ENCODE results near the gene WASHC1.
"Not testable (repeated sequence)": the region's sequence is repeated elsewhere in the genome, so short reads cannot be mapped to it uniquely, and the experiment has no call there.

The WASHC1 gene, protein sequence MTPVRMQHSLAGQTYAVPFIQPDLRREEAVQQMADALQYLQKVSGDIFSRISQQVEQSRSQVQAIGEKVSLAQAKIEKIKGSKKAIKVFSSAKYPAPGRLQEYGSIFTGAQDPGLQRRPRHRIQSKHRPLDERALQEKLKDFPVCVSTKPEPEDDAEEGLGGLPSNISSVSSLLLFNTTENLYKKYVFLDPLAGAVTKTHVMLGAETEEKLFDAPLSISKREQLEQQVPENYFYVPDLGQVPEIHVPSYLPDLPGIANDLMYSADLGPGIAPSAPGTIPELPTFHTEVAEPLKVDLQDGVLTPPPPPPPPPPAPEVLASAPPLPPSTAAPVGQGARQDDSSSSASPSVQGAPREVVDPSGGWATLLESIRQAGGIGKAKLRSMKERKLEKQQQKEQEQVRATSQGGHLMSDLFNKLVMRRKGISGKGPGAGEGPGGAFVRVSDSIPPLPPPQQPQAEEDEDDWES

DNA sequence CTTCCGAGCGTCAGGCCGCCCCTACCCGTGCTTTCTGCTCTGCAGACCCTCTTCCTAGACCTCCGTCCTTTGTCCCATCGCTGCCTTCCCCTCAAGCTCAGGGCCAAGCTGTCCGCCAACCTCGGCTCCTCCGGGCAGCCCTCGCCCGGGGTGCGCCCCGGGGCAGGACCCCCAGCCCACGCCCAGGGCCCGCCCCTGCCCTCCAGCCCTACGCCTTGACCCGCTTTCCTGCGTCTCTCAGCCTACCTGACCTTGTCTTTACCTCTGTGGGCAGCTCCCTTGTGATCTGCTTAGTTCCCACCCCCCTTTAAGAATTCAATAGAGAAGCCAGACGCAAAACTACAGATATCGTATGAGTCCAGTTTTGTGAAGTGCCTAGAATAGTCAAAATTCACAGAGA lies at the start of gene WASHC1:
Gene WASHC1 (minus strand): TSS at position 101 of the 400 bp plus-strand sequence. CDS start 4,457 bp downstream, outside the sequence.
- DNase-seq (ENCODE audit: low read depth in 2 of 2), result not testable (repeated sequence)

DNA sequence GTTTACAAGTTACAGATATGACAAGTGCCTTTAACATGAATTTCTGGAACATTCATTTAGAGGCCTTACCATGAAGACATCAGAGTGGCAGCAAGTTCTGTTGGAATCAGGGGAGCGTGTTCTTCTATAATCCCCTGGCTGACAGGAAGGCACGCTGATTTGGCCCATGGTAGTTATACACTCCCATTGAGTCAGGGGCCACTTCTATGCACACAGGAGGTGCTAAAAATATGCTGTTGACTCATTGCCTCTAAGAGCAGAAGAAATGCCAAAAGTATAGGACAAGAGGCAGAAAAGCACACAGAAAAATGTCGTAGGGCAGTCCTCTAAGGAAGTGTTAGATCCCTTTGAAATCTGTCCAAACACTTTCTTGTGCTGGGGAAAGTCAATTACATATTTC lies 49.1 kb upstream of the WASHC1 start:
- DNase-seq (ENCODE audit: low read depth in 2 of 2), result not testable (repeated sequence)

DNA sequence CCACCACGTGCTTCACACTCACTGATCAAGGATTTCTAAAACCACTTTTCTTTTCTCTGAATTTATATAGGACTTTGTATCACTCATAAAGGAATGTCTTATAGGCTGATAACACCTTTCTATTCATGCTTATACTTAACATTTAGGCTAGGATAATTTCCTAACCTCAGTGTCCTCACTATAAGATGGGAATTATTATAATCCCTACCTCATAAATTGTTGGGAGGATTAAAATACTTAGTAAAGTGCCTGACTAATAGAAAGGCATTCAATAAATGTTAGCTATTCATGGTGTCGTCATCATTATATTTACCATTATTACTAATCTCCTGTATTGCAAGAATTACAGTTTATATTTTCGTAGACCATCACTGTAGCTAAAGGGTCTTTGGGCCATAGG lies 47.1 kb upstream of the WASHC1 start:
- DNase-seq (ENCODE audit: low read depth in 2 of 2), result not testable (repeated sequence)

DNA sequence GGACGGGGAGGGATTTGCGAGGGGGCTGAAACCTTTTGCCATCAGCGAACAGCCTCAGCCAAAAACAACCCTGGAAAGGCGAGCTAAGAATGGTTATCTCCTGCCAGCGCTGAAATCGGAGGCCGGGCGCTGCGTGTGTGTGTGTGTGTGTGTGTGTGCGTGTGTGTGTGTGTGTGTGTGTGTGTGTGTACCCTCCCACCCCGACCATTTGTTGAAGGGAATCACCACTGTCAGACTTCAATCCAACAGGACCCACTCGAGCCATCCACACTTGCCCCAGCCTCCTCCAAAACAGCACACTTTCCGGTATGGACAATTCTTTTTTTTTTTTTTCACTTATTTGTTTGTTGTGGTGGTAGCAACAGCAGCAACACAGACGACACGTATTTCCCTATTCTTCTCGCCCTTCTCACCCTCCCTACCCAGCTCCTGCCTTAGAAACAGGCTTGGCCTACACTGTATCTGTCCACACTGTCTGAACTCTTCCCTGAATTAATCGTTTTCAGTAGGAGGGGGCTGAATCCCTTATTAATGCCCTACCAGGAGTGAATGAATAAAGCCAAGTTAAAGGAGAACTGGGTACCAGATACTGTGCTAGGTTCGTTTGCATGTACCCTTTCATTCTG lies 44.8 kb upstream of the WASHC1 start:
- DNase-seq (ENCODE audit: low read depth in 2 of 2), result not testable (repeated sequence)

DNA sequence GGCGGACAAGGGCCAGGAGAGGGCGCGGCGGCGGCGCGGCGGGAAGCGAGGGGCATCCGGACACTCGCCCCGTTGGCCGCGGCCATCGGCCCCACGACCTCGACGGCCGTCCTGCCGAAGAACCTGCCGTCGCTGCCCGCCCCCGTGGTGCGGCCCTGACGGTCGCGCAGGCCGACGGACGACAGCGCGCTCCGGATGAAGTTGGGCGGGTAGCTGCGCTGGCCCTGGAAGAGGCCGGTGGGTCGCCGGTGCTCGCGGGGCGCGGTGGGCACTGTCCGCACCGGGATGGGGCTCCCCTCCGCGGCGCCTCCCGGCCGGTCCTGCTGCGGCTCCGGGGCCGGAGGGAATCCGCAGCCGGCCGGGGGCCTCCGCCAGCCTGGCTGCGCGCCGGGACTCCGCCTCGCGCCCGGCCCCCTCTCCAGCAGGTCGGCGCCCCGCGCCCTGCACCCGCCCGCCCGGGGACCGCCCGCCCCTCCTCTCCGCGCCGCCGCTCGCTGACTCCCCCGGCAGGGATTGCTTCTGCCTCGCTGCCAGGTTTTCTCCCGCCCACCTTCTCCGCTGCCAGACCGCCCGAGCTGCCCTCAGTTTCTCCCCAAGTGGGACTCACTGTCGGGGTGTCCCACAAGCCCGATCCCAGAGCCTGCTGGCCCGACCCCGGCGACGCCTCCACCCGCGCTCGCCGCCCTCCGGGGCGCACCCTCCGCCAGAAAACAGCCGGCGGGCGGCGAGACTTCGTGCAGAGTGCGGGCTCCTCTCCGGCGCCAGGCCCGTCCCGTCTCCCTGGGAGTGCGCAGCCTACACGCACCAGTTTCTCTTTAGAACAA lies 44.0 kb upstream of the WASHC1 start:
- DNase-seq (ENCODE audit: low read depth in 2 of 2), result not testable (repeated sequence)

DNA sequence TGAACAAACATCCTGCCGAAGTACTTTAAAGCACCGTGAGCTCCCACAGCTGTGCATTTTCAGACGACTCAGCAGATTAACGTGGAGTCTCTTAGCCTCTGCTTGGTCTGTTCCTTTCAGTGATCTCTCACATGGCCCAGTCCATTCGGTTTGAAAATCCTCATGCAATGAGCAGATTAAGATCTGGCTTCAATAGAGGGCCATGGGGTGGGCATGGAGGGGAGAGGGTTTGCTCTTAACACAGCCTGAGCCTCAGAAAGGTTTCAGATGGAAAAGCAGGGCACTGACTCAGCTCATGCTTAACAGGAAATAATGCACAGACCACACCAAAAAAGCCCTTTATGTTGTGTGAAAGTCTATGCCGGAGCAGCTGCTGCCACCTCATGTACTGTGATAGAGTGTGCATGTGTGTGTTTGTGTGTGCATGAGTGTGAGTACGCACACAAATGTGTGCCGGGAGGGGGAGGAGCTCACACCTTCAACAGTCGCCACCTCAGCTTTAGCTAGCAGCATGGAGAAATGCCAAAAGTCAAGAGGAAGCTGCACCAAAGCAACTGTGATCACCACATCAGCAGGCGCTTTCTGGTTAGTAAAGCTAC lies 33.9 kb upstream of the WASHC1 start:
- DNase-seq (ENCODE audit: low read depth in 2 of 2), result peak in 1 of 2 donors; percentile 5

DNA sequence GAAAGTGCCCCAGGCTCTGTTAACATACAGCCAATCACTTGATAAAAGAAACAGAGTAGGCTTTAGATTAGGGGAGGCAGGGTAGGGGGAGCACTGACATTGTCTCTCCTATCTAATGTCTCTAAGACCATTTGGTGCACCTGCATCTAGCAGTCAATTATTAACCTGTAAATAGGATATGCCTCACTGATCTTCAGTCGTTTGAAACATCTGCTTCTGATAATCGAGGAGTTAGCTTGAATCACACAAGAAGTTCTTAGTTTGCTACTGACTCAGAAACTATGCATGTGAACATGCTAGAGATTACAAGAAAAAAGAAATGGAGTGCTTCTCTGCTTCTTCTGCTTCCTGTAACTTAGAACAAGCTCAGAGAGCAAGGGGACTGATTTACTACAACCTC lies 23.4 kb upstream of the WASHC1 start:
- not testable (repeated sequence) for DNase-seq (ENCODE audit: low read depth in 2 of 2)

DNA sequence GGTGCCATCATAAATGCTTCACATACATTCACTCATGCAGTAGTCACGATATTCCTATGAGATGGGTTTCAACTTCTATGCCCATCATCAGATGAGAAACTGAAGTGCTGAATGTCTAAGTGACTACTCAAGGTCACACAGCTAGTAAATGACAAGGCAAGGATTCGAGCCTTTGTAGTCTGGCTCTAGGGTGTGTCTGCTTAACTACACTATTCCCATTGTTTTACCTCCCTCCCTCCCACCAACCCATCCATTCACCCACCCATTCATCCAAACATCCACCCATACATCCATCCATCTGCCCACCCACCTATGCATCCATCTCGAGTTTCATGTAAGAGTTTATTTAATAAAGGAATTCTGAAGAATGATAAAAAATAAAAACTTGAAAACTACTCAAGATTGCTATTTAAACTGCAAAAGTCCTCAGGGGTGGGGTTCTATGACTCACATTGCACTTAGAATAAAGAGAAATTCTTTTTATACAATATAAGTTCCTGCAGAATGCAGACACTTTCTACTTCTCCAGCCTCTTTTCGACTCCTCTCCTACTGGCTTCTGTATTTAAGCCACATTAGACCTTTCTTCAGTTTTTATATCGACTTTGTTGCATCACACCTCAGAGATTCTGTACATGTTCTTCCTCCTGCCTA lies 19.1 kb upstream of the WASHC1 start:
- not testable (repeated sequence) for DNase-seq (ENCODE audit: low read depth in 2 of 2)

DNA sequence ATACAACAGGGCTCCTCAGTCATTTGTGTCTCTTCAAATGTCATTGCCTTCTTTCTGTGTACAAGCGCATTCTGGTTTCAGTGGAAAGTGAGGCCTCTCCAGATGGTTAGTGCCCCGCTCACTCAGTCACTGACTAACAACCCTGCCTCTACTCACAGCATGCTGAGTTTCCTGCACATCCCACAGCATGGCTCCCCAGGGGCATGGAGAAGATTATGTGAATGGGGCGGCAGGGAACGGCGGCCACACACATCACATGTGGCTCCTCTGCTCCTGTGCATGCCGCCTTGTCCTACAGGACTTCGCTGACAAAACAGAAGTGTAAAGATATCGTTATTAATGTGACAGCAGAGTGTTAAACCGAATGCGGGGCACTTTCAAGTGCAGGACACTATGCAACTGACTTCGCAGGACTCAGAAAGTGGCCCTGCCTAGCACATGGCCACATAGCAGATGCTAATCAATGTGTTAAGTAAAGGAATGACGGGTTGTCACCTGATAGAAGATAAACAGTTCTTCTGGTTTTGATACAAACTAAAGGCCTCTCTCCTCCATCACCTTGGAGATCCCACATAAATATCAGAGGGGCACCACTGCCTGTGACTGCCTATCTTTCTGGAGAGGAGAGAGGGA lies 17.5 kb upstream of the WASHC1 start:
- not testable (repeated sequence) for DNase-seq (ENCODE audit: low read depth in 2 of 2)

DNA sequence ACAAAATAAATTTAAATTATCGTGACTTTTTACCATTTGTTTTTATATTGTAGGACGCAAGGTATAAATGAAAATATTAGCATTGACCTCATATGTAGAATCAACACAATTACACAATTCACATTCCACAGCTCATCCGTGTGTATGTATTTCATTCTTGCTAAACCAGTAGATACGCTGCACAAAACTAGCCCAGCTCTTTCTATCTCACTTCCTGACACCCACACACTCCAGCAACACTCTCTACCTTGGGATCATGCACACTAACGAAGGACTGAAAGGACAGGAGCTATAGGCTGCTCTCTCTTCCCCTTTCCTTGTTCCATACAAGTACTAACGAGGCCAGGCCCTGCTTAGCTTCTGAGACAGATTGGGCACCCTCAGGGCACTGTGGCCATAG lies 16.9 kb upstream of the WASHC1 start:
- DNase-seq (ENCODE audit: low read depth in 2 of 2), result not testable (repeated sequence)

DNA sequence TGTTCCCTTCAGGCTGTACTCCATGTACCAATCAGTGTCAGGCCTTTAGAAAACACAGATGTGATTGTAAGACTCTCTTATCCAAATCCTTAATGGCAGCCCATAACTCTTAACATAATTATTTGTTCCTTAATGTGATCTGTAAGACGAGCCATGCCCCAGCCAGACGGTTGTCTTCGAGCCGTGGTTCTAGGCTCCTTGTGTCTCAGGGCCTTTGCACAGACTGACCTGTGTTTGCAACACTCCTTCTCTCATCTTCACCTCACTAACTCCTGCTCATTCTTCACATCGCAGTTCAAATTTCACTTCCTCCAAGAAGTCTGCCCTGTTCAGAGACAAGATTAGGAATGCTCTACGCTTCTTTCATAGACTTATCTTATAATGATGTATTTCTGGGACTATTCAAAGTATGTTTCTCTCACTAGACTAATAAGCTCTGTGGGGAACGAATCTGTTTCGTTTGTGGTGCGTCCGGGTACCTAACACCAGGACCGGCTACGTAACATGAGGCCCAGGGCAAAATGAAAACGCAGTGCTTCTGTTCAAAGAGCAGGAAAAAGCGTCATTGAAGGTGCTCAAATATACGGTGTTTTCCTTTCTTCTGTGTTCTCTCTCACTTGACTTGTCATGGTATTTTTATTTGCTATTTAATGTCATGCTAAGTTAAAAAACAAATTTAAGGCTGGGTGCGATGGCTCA lies 16.1 kb upstream of the WASHC1 start:
- DNase-seq (ENCODE audit: low read depth in 2 of 2), result not testable (repeated sequence)

DNA sequence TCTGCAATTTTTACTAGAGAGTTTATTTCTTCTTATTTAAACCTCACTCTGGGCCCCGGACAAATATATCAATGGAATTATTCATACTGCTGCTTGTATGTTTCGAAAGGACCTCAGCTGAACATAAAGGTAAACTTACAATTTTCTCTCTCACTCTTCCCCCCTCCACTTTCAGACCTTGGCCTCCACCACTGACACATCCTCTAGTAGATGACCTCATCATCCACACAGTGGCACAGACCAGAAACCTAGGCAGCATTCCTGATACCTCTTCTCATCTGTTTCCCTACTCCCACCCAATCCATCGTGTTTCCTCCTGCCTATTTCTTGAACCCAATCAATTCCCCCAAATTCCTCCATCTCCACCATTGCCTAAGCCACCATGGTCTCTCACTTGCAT lies 15.2 kb upstream of the WASHC1 start:
- DNase-seq (ENCODE audit: low read depth in 2 of 2), result not testable (repeated sequence)

DNA sequence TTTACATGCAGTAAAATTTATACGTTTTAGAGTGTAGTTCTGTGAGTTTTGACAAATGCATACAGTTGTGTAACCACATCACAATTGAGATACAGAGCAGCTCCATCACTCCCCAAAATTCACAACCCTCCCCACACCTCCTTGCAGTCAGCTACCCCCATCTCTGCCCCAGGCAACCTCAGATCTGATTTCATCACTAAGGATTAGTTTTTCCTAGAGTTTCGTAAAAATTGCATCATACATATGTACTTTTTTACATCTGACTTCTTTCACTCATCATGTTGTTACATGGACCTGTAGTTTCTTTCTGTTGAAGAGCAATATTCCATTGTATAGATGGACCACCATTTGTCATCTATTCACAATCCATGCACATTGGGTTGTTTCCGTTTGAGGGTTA lies 14.4 kb upstream of the WASHC1 start:
- DNase-seq (ENCODE audit: low read depth in 2 of 2), result not testable (repeated sequence)

DNA sequence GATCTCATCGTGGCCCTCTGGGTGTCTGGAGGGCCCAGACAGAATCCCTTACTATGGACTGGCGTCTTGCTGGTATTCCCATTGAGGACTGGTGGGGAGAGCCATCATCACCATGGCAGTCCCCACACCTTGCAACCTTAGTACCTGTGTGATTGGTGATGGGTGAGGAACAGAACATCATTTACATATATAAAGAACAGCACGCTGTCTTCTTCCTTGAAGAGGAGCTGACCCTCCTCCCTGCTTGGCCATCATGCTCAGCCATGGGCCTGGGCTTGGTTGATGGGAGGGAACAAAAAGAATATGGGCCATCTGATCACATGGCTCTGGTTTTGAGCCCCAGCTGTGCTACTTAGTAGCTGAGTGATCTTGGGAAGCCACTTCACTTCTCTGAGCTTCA lies 13.9 kb upstream of the WASHC1 start:
- not testable (repeated sequence) for DNase-seq (ENCODE audit: low read depth in 2 of 2)

DNA sequence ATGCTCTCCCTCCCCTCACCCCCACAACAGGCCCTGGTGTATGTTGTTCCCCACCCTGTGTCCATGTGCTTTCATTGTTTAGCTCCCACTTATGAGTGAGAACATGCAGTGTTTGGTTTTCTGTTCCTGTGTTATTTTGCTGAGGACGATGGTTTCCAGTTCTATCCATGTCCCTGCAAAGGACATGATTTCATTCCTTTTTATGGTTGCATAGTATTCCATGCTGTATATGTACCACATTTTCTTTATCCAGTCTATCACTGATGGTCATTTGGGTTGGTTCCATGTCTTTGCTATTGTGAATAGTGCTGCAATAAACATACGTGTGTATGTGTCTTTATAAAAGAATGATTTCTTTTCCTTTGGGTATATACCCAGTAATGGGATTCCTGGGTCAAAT lies 12.6 kb upstream of the WASHC1 start:
- DNase-seq (ENCODE audit: low read depth in 2 of 2), result not testable (repeated sequence)

DNA sequence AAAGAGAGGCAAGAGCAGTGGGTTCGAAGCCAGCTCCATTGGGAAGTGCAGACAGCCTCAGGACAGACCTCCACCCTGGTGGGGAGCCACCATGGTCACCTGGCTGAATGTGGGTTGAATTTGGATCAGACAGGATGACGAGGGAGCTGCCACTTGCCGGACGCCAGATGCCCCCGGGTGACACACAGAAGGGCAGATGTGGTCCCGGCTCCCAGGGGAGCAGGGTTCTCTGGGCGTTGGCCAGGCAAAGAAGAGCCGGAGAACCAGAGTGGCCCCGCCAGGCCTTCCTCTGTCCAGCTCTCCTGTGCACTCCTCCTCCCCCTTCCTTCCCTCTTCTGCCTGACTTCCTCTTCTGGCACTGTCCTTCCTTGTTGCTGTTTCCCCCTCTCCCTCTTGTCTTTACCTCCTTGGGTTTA lies 12.0 kb upstream of the WASHC1 start:
- DNase-seq (ENCODE audit: low read depth in 2 of 2), result not testable (repeated sequence)

DNA sequence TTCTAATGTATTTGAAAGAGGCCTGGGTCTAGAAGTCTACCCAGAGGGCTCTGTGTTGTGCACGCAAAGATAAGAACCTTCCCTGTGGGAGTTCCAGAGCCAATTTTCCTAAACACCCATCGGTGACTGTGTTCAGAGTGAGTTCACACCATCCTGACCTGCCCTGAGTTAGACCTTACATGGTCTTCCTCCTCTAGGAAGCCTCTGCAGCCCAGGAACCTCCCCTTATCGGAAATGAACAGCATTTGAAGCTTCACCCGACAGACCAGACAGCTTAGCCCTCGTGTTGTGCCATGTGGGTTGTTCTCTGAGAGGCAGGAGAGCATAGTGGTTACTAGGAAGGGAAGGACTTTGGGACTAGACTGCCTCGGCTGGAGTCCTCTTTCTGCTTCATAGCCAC lies 3.1 kb upstream of the WASHC1 start:
- DNase-seq (ENCODE audit: low read depth in 2 of 2), result not testable (repeated sequence)

DNA sequence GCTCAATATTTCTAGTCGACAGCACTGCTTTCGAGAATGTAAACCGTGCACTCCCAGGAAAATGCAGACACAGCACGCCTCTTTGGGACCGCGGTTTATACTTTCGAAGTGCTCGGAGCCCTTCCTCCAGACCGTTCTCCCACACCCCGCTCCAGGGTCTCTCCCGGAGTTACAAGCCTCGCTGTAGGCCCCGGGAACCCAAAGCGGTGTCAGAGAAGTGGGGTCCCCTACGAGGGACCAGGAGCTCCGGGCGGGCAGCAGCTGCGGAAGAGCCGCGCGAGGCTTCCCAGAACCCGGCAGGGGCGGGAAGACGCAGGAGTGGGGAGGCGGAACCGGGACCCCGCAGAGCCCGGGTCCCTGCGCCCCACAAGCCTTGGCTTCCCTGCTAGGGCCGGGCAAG lies 481 bp downstream of the WASHC1 start:
- DNase-seq (ENCODE audit: low read depth in 2 of 2), result not testable (repeated sequence)

DNA sequence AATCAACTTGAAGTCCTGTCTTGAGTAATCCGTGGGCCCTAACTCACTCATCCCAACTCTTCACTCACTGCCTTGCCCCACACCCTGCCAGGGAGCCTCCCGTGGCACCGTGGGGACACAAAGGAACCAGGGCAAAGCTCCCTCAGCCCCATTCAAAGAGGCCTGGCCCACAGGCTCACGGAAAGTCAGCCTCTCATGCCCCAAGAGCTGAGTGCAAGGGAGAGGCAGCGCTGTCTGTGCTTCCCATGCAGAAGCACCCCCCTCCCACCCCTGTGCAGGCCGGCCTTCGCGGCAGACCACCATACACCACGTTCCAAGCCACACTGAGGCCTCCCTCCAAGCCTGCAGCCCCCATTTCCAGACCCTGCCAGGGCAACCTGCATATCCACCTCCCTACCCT lies 7.6 kb downstream of the WASHC1 start:
- not testable (repeated sequence) for DNase-seq (ENCODE audit: low read depth in 2 of 2)

DNA sequence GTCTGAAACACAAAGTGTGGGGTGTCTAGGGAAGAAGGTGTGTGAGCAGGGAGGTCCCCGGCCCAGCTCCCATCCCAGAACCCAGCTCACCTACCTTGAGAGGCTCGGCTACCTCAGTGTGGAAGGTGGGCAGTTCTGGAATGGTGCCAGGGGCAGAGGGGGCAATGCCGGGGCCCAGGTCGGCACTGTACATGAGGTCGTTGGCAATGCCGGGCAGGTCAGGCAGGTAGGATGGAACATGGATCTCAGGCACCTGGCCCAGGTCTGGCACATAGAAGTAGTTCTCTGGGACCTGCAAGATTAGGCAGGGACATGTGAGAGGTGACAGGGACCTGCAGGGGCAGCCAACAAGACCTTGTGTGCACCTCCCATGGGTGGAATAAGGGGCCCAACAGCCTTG lies 12.4 kb downstream of the WASHC1 start:
- not testable (repeated sequence) for DNase-seq (ENCODE audit: low read depth in 2 of 2)

All from stimulated activated CD4-positive, alpha-beta T cell treated with anti-CD3 and anti-CD28 coated beads, Interleukin-1b, Interleukin-23, amount 100 ng/mL, for 1 hour (primary cell).